SK-N-SH treated with all-trans-retinoic acid at 6 μM for 48 hours (cell line): ENCODE data around the gene PTPRG.

ENCODE experiments used
- ATAC-seq: fragments of 200-7000 bp; cut with Tn5 transposase; 3 replicates; pipeline ENCODE4 v1.9.1; 2020; ENCODE audit warnings: mild to moderate bottlenecking, moderate library complexity
- ARNTL ChIP-seq: fragments of 450-650 bp; formaldehyde crosslinking; IDR thresholded peaks from 2 replicates; pipeline ENCODE4 v1.5.0; 2020; ENCODE audit warnings: low read depth, mild to moderate bottlenecking, moderate library complexity, borderline replicate concordance
- BACH2 ChIP-seq: fragments of 250-450 bp; sonication (Bioruptor Pico); IDR thresholded peaks from 2 replicates; pipeline ENCODE4 v1.9.0; 2021; ENCODE audit warnings: mild to moderate bottlenecking, borderline replicate concordance
- CREB5 ChIP-seq: fragments of 250-450 bp; sonication (Bioruptor Pico); IDR thresholded peaks from 2 replicates; pipeline ENCODE4 v1.5.1; 2020; ENCODE audit warnings: low read depth, mild to moderate bottlenecking, moderate library complexity
- CSDC2 ChIP-seq: fragments of 250-450 bp; sonication (Bioruptor Pico); IDR thresholded peaks from 2 replicates; pipeline ENCODE4 v1.5.0; 2020; ENCODE audit warnings: mild to moderate bottlenecking, moderate library complexity
- CSRNP3 ChIP-seq: fragments of 250-450 bp; sonication (Bioruptor Pico); IDR thresholded peaks from 2 replicates; pipeline ENCODE4 v1.5.1; 2021; ENCODE audit warnings: mild to moderate bottlenecking, moderate library complexity
- ESRRG ChIP-seq: fragments of 250-450 bp; sonication (Bioruptor Pico); IDR thresholded peaks from 2 replicates; pipeline ENCODE4 v1.6.1; 2021; ENCODE audit warnings: mild to moderate bottlenecking
- GLIS3 ChIP-seq: fragments of 250-450 bp; sonication (Bioruptor Pico); IDR thresholded peaks from 2 replicates; pipeline ENCODE4 v1.5.0; 2020; ENCODE audit warnings: mild to moderate bottlenecking, moderate library complexity
- ISL1 ChIP-seq: fragments of 250-450 bp; sonication (Bioruptor Pico); IDR thresholded peaks from 2 replicates; pipeline ENCODE4 v2.1.2; 2022; ENCODE audit warnings: mild to moderate bottlenecking, moderate library complexity
- OSR1 ChIP-seq: fragments of 250-450 bp; sonication (Bioruptor Pico); IDR thresholded peaks from 2 replicates; pipeline ENCODE4 v1.8.0; 2022; ENCODE audit warnings: moderate library complexity, mild to moderate bottlenecking, inconsistent platforms
- POU6F1 ChIP-seq: fragments of 250-450 bp; sonication (Bioruptor Pico); IDR thresholded peaks from 2 replicates; pipeline ENCODE4 v1.8.0; 2021; ENCODE audit warnings: low read depth, mild to moderate bottlenecking, moderate library complexity, borderline replicate concordance
- PPARA ChIP-seq: fragments of 250-450 bp; sonication (Bioruptor Pico); IDR thresholded peaks from 2 replicates; pipeline ENCODE4 v1.5.0; 2020; ENCODE audit warnings: mild to moderate bottlenecking, borderline replicate concordance
- RARB ChIP-seq: fragments of 250-450 bp; sonication (Bioruptor Pico); IDR thresholded peaks from 2 replicates; pipeline ENCODE4 v1.8.0; 2021; ENCODE audit warnings: mild to moderate bottlenecking, moderate library complexity
- SNAI2 ChIP-seq: fragments of 250-450 bp; sonication (Bioruptor Pico); IDR thresholded peaks from 2 replicates; pipeline ENCODE4 v1.5.0; 2020; ENCODE audit warnings: mild to moderate bottlenecking, moderate library complexity
- TOX ChIP-seq: fragments of 250-450 bp; sonication (Bioruptor Pico); IDR thresholded peaks from 2 replicates; pipeline ENCODE4 v1.8.0; 2021; ENCODE audit warnings: mild to moderate bottlenecking, moderate library complexity, borderline replicate concordance
- ZC3H10 ChIP-seq: fragments of 250-450 bp; sonication (Bioruptor Pico); IDR thresholded peaks from 2 replicates; pipeline ENCODE4 v1.5.1; 2021; ENCODE audit warnings: mild to moderate bottlenecking, moderate library complexity
- ZFP3 ChIP-seq: fragments of 250-450 bp; sonication (Bioruptor Pico); IDR thresholded peaks from 2 replicates; pipeline ENCODE4 v1.5.0; 2020; ENCODE audit warnings: mild to moderate bottlenecking, moderate library complexity
- ZFP30 ChIP-seq: fragments of 450-650 bp; formaldehyde crosslinking; IDR thresholded peaks from 2 replicates; pipeline ENCODE4 v1.5.0; 2022; ENCODE audit warnings: mild to moderate bottlenecking, moderate library complexity
- ZNF70 ChIP-seq: fragments of 450-650 bp; formaldehyde crosslinking; IDR thresholded peaks from 2 replicates; pipeline ENCODE4 v1.5.0; 2020; ENCODE audit warnings: mild to moderate bottlenecking, moderate library complexity
- ZNF8 ChIP-seq: fragments of 450-650 bp; formaldehyde crosslinking; IDR thresholded peaks from 2 replicates; pipeline ENCODE4 v1.5.0; 2020; ENCODE audit warnings: mild to moderate bottlenecking, moderate library complexity
- TF ChIP-seq, protein P1 (sequence below): fragments of 250-450 bp; sonication (Bioruptor Pico); IDR thresholded peaks from 2 replicates; pipeline ENCODE4 v1.8.0; 2020; ENCODE audit warnings: mild to moderate bottlenecking, moderate library complexity, borderline replicate concordance
- TF ChIP-seq, protein P2 (sequence below): fragments of 250-450 bp; sonication (Bioruptor Pico); IDR thresholded peaks from 2 replicates; pipeline ENCODE4 v1.5.0; 2020; ENCODE audit warnings: mild to moderate bottlenecking, moderate library complexity

The PTPRG gene

DNA sequence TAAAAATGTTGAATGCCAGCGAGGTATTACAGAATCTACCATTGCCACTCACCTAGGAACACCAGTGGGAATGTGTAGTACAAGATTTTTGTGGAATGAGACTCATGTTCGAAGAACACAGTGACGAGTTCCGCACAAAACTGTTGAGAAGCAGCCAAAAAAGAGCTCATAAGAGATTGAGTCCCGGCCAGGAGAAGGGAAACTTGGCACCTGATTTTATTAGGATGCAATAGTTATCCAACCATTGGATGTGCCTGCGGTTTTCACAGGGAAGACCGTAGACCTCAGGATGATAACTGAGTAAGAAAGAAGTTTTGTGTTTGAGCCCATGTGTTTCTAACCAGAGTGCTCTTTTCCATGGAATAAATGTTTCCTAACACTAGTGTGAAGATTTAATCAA, 88.9 kb downstream of the PTPRG start:
- no peak for ATAC-seq
- TF ChIP-seq ZFP30 (CRISPR knock-in tag) (no peak), CREB5 (no peak), ZFP3 (no peak), CSDC2 (no peak), ESRRG (no peak), SNAI2 (no peak), ARNTL (CRISPR knock-in tag) (no peak), OSR1 (CRISPR knock-in tag) (no peak), PPARA (no peak), TOX (CRISPR knock-in tag) (no peak), ZNF70 (no peak), GLIS3 (CRISPR knock-in tag) (no peak), RARB (no peak), ZNF8 (no peak), ISL1 (no peak), CSRNP3 (CRISPR knock-in tag) (no peak)
- TF ChIP-seq, protein P1, sequence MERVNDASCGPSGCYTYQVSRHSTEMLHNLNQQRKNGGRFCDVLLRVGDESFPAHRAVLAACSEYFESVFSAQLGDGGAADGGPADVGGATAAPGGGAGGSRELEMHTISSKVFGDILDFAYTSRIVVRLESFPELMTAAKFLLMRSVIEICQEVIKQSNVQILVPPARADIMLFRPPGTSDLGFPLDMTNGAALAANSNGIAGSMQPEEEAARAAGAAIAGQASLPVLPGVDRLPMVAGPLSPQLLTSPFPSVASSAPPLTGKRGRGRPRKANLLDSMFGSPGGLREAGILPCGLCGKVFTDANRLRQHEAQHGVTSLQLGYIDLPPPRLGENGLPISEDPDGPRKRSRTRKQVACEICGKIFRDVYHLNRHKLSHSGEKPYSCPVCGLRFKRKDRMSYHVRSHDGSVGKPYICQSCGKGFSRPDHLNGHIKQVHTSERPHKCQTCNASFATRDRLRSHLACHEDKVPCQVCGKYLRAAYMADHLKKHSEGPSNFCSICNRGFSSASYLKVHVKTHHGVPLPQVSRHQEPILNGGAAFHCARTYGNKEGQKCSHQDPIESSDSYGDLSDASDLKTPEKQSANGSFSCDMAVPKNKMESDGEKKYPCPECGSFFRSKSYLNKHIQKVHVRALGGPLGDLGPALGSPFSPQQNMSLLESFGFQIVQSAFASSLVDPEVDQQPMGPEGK (CRISPR knock-in tag), result no peak
- TF ChIP-seq, protein P2, sequence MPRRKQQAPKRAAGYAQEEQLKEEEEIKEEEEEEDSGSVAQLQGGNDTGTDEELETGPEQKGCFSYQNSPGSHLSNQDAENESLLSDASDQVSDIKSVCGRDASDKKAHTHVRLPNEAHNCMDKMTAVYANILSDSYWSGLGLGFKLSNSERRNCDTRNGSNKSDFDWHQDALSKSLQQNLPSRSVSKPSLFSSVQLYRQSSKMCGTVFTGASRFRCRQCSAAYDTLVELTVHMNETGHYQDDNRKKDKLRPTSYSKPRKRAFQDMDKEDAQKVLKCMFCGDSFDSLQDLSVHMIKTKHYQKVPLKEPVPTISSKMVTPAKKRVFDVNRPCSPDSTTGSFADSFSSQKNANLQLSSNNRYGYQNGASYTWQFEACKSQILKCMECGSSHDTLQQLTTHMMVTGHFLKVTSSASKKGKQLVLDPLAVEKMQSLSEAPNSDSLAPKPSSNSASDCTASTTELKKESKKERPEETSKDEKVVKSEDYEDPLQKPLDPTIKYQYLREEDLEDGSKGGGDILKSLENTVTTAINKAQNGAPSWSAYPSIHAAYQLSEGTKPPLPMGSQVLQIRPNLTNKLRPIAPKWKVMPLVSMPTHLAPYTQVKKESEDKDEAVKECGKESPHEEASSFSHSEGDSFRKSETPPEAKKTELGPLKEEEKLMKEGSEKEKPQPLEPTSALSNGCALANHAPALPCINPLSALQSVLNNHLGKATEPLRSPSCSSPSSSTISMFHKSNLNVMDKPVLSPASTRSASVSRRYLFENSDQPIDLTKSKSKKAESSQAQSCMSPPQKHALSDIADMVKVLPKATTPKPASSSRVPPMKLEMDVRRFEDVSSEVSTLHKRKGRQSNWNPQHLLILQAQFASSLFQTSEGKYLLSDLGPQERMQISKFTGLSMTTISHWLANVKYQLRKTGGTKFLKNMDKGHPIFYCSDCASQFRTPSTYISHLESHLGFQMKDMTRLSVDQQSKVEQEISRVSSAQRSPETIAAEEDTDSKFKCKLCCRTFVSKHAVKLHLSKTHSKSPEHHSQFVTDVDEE (CRISPR knock-in tag), result no peak
- TF ChIP-seq, all 23 proteins: peak for 0

DNA sequence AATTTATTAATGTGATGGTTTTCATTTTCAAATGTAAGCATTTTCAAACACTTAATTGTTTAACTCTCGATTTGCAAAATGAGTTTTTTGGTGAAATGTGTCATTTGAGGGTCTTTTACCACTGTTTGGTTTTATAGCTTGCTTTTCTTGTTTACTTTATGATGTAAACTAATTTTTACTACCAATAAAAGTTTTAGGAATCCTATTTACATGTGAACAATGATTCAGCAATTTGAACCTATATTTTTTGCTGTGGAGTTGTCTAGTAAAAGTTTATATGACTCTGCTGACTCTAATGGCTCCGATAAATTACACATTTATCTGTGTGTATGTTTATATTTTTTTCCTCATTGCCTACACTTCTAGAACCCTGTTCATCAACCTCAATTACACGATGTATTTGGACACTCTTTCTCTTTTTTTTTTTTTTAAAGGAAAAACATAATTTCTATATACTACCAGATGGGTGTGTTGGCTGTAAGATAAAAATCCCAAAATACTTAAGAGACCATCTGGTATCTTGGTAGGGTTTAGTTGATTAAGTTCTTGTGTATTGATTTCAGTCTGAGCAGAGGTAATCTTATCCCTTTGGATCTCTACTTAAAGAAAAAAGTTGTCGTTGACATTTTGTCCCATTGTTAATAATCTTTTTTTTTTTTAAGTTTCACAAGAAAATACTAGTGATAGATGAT, 89.5 kb downstream of the PTPRG start:
- TF ChIP-seq CSRNP3 (CRISPR knock-in tag) (no peak), ISL1 (no peak), GLIS3 (CRISPR knock-in tag) (no peak), ZC3H10 (no peak), CSDC2 (no peak), ZNF70 (no peak), SNAI2 (no peak), BACH2 (CRISPR knock-in tag) (no peak), OSR1 (CRISPR knock-in tag) (no peak), POU6F1 (CRISPR knock-in tag) (no peak), RARB (no peak), CREB5 (no peak), ZFP3 (no peak), TOX (CRISPR knock-in tag) (no peak), ARNTL (CRISPR knock-in tag) (no peak), PPARA (no peak), ESRRG (no peak)
- TF ChIP-seq, protein P1 (CRISPR knock-in tag), result no peak
- ATAC-seq, result no peak
